Ishikawa (cell line): Measurements from ENCODE around the gene DCAF6.

Experiments used
- CEBPB ChIP-seq: IDR thresholded peaks from 2 replicates; pipeline ENCODE4 v1.6.1; 2012
- CREB1 ChIP-seq: IDR thresholded peaks from 2 replicates; pipeline ENCODE4 v1.6.1; 2012; ENCODE audit warnings: low read depth
- EGR1 ChIP-seq: IDR thresholded peaks from 2 replicates; pipeline ENCODE4 v1.6.1; 2012
- EP300 ChIP-seq: IDR thresholded peaks from 2 replicates; pipeline ENCODE4 v1.6.1; 2012; ENCODE audit warnings: borderline replicate concordance
- FOXM1 ChIP-seq: IDR thresholded peaks from 2 replicates; pipeline ENCODE4 v1.6.1; 2012; ENCODE audit warnings: low read depth, borderline replicate concordance
- NFIC ChIP-seq: IDR thresholded peaks from 2 replicates; pipeline ENCODE4 v1.6.1; 2012
- RAD21 ChIP-seq: IDR thresholded peaks from 2 replicates; pipeline ENCODE4 v1.6.1; 2012; ENCODE audit warnings: low read depth
- TAF1 ChIP-seq: IDR thresholded peaks from 2 replicates; pipeline ENCODE4 v1.6.1; 2012; ENCODE audit warnings: low read depth, mild to moderate bottlenecking
- TCF12 ChIP-seq: IDR thresholded peaks from 2 replicates; pipeline ENCODE4 v1.6.1; 2012; ENCODE audit warnings: low read depth
- TEAD4 ChIP-seq: IDR thresholded peaks from 2 replicates; pipeline ENCODE4 v1.6.1; 2012
- YY1 ChIP-seq: IDR thresholded peaks from 2 replicates; pipeline ENCODE4 v1.6.1; 2012; ENCODE audit warnings: low read depth
- ZBTB7A ChIP-seq: IDR thresholded peaks from 2 replicates; pipeline ENCODE4 v1.6.1; 2012; ENCODE audit warnings: low read depth
- TF ChIP-seq, protein P1 (sequence below): IDR thresholded peaks from 2 replicates; pipeline ENCODE4 v1.6.1; 2012
- TF ChIP-seq, protein P2 (sequence below): IDR thresholded peaks from 2 replicates; pipeline ENCODE4 v1.6.1; 2012; ENCODE audit warnings: low read depth, mild to moderate bottlenecking
- TF ChIP-seq, protein P3 (sequence below): IDR thresholded peaks from 2 replicates; pipeline ENCODE4 v1.6.1; 2012

The DCAF6 gene

DNA sequence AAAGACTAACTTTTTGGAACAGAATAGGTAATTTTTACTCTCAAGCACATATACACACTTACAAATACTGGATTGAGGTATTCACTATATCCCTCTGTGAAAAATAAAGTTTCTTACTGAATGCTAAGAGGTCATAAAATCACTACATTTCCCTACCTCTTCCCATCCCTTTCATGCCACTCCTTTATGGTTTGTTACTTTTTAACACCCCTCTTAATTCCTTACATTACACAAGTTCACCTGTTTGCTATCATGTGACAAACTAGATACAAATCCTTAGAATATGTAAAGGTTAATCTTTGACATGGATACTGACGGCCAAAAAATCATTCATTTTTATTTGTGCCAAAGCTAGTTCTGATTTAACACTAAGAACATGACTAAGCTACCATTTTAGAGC is 6.8 kb upstream of the DCAF6 start:
- TF ChIP-seq CEBPB (no peak), YY1 (no peak), TCF12 (no peak), NFIC (no peak), TAF1 (no peak), FOXM1 (no peak), EGR1 (no peak), TEAD4 (no peak)

DNA sequence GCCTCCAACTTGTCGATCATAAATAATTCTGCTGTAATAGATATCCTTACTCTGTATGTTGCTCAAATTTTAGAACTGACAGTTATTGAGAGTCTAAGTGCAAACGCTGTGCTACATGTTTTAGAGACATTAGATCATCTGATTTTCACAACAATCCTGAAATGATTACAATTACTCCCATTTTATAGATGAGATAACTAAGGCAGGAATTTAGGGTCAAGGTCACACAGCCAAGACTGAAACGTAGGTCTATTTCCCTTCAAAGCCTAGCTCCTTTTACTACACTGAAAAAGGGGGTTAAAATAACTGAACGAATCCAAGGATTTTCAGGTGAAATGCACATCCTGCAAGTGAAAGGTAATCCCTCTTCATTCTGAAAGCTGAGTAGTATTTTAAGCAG is 2.7 kb upstream of the DCAF6 start:
- TF ChIP-seq YY1 (no peak), NFIC (no peak), ZBTB7A (no peak), TCF12 (no peak), EGR1 (no peak), RAD21 (no peak), CREB1 (no peak), EP300 (no peak), CEBPB (no peak), FOXM1 (no peak), TAF1 (no peak), TEAD4 (no peak)
- TF ChIP-seq, protein P1, sequence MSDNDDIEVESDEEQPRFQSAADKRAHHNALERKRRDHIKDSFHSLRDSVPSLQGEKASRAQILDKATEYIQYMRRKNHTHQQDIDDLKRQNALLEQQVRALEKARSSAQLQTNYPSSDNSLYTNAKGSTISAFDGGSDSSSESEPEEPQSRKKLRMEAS, result no peak
- TF ChIP-seq, protein P2, sequence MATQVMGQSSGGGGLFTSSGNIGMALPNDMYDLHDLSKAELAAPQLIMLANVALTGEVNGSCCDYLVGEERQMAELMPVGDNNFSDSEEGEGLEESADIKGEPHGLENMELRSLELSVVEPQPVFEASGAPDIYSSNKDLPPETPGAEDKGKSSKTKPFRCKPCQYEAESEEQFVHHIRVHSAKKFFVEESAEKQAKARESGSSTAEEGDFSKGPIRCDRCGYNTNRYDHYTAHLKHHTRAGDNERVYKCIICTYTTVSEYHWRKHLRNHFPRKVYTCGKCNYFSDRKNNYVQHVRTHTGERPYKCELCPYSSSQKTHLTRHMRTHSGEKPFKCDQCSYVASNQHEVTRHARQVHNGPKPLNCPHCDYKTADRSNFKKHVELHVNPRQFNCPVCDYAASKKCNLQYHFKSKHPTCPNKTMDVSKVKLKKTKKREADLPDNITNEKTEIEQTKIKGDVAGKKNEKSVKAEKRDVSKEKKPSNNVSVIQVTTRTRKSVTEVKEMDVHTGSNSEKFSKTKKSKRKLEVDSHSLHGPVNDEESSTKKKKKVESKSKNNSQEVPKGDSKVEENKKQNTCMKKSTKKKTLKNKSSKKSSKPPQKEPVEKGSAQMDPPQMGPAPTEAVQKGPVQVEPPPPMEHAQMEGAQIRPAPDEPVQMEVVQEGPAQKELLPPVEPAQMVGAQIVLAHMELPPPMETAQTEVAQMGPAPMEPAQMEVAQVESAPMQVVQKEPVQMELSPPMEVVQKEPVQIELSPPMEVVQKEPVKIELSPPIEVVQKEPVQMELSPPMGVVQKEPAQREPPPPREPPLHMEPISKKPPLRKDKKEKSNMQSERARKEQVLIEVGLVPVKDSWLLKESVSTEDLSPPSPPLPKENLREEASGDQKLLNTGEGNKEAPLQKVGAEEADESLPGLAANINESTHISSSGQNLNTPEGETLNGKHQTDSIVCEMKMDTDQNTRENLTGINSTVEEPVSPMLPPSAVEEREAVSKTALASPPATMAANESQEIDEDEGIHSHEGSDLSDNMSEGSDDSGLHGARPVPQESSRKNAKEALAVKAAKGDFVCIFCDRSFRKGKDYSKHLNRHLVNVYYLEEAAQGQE, result no peak
- TF ChIP-seq, protein P3, sequence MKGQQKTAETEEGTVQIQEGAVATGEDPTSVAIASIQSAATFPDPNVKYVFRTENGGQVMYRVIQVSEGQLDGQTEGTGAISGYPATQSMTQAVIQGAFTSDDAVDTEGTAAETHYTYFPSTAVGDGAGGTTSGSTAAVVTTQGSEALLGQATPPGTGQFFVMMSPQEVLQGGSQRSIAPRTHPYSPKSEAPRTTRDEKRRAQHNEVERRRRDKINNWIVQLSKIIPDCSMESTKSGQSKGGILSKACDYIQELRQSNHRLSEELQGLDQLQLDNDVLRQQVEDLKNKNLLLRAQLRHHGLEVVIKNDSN, result no peak

DNA sequence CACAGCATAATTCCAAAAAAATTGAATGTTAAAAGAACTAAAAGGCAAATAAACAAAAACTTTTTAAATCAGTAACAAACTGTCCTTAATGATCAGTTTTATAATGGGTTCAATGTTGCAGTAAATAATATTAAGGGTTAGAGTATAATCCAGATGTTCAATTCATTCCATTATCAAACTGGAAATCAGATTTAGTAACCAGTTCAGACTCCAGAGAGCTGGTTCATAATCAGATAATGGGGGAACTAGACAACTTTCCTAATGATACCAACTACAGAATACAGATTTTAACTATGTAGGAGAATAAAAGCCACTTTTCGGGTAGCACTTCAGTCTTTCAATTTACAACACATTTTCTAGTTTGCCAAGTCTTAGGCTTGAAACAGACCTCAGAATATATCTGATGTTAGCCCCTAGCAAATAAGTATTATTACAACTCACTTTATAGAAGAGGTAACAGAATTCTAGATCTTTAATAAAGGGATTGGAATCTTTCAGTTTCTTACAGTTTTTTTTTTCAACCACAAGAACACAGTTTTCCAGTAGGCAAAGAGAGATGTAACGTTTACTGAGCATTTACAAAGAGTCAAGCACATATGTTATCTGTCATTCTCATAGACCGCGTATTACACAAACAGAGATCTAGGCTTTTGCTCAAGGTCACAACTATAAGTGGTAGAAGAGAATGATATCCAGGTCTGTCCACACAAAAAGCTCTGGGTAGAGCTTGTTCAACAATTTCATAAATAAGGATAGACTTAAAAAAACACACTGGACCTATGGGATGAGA is 1.9 kb upstream of the DCAF6 start:
- TF ChIP-seq ZBTB7A, result no peak
- TF ChIP-seq, protein P3, result no peak
- no peak for TF ChIP-seq EGR1
- no peak for TF ChIP-seq TCF12
- TF ChIP-seq, protein P2, result no peak
- no peak for TF ChIP-seq RAD21
- TF ChIP-seq NFIC, result no peak
- TF ChIP-seq CEBPB, result no peak
- TF ChIP-seq EP300, result no peak
- no peak for TF ChIP-seq TAF1
- no peak for TF ChIP-seq TEAD4
- no peak for TF ChIP-seq CREB1
- TF ChIP-seq YY1, result no peak
- TF ChIP-seq, protein P1, result no peak
- no peak for TF ChIP-seq FOXM1

DNA sequence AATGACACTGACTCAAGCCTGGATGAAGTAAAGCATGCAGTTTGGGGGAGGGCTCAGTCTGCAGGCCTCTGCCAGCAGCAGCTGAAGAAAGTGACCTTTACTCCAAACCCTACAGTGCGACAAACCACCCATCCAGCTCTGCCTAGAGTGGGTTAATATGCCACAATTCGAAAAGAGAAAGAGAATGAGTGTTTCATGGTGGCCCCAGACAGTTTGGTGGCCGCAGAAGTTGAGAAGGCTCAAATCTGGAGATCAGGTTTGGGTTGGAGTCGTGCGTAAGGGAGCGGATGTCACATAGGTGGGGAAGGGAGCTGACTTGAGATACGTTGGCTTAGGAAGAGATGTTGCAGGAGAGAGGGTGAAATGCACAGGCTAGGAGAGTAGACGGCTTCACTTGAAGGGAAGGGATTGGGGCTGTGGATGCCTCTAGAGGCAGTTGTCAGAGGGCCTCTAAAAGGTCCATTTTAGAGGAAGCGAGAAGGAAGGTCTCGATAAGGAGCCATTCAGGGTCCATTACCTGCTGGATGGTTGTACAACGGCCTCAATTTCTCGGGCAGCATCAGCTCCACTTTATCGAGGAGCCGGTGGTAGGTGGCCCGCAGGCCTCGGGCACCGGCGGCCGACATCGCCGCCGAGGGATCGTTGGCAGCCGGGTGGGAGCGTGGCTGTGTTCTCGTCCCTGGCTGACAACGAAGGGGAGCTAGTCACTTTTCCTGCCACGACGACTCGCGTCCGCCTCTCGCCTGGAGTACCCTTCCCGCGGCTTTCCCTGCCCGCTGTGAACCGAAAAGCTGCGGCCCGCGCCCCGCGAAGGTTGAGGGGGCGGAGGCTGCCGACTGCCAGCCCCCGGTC is 1.0 kb upstream of the DCAF6 start:
- TF ChIP-seq TAF1, result peak; percentile 78
- no peak for TF ChIP-seq YY1
- TF ChIP-seq EGR1, result peak; percentile 83; the same call in 1 of the 2 replicates
- TF ChIP-seq, protein P1, result peak; percentile 61; the same call in 1 of the 2 replicates
- no peak for TF ChIP-seq CREB1
- no peak for TF ChIP-seq TEAD4
- TF ChIP-seq, protein P2, result no peak
- TF ChIP-seq CEBPB, result no peak
- no peak for TF ChIP-seq RAD21
- no peak for TF ChIP-seq FOXM1
- no peak for TF ChIP-seq NFIC
- no peak for TF ChIP-seq ZBTB7A
- no peak for TF ChIP-seq EP300
- TF ChIP-seq, protein P3, result 0 out of 2 replicates have a peak, but pooled peaks have one; percentile 14
- no peak for TF ChIP-seq TCF12
